Mesothelial cell of epicardium (in vitro differentiated cells): ENCODE measurements around the gene CENPL. TPM values are rescaled to one million over a fixed set of nuclear protein-coding genes. Genes with fewer than 3 reads are reported as not detected.
"Not testable (repeated sequence)": the region's sequence is repeated elsewhere in the genome, so short reads cannot be mapped to it uniquely, and the experiment has no call there.

Experiments used
- DNase-seq, 2 experiments: peaks; one replicate each; pipeline ENCODE4 v3.0.0; 2021; ENCODE audit warnings: low spot score in 2 of 2; ENCODE audit not compliant: unreplicated experiment in 2 of 2
- H3K27ac Mint-ChIP-seq: 2 replicates; pipeline ENCODE4 v1.8.0; 2021; ENCODE audit warnings: mixed read lengths
- H3K27me3 Mint-ChIP-seq: 2 replicates; pipeline ENCODE4 v1.8.0; 2021; ENCODE audit warnings: low read depth, mixed read lengths
- H3K36me3 Mint-ChIP-seq: 2 replicates; pipeline ENCODE4 v1.8.0; 2021; ENCODE audit warnings: mixed read lengths
- H3K4me1 Mint-ChIP-seq: 2 replicates; pipeline ENCODE4 v1.8.0; 2021; ENCODE audit warnings: mixed read lengths
- H3K4me3 Mint-ChIP-seq: 2 replicates; pipeline ENCODE4 v1.8.0; 2021; ENCODE audit warnings: mild to moderate bottlenecking, moderate library complexity, mixed read lengths
- H3K9me3 Mint-ChIP-seq: 2 replicates; pipeline ENCODE4 v1.8.0; 2021; ENCODE audit warnings: mixed read lengths
- total RNA-seq: library from RNA; stranded (reverse); gene quantifications from 3 replicates; pipeline ENCODE4 v1.2.1, GENCODE V29; 2021
- TF ChIP-seq, protein P1 (sequence below): fragments of 200-600 bp; sonication (generic); IDR thresholded peaks from one replicate; pipeline ENCODE4 v1.5.0; 2021; ENCODE audit warnings: antibody characterized with exemption; ENCODE audit not compliant: unreplicated experiment

The CENPL gene
- total RNA-seq, 1 donor from 2014 or later = 12.0 TPM

DNA sequence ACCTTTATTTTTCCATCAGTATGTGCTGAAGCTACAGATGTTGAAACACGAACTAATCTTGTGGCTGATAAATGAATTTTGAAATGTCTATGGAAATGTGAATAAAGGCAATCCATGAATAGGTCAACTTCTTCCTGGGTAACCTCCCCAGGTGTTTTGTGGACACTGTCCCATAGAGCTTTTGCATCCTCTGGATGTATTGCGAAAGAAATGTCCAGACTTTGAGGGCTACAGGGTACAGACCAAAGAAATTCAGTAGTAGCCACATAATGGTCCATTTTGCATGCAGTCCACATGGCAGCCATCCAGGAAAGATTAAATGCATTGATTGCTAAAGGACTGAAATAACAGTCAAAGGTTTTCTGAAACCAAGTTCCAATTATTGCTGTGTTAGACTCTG, 21.7 kb downstream of the CENPL start:
- DNase-seq = no peak
- Mint-ChIP-seq H3K36me3 (peaks cover 9% of the 10 kb centered on the region), H3K9me3 (no peaks in the 10 kb centered on the region), H3K27me3 (no peaks in the 10 kb centered on the region), H3K4me1 (no peaks in the 10 kb centered on the region), H3K4me3 (no peak overlapping the region), H3K27ac (no peak overlapping the region)
- TF ChIP-seq, protein P1, sequence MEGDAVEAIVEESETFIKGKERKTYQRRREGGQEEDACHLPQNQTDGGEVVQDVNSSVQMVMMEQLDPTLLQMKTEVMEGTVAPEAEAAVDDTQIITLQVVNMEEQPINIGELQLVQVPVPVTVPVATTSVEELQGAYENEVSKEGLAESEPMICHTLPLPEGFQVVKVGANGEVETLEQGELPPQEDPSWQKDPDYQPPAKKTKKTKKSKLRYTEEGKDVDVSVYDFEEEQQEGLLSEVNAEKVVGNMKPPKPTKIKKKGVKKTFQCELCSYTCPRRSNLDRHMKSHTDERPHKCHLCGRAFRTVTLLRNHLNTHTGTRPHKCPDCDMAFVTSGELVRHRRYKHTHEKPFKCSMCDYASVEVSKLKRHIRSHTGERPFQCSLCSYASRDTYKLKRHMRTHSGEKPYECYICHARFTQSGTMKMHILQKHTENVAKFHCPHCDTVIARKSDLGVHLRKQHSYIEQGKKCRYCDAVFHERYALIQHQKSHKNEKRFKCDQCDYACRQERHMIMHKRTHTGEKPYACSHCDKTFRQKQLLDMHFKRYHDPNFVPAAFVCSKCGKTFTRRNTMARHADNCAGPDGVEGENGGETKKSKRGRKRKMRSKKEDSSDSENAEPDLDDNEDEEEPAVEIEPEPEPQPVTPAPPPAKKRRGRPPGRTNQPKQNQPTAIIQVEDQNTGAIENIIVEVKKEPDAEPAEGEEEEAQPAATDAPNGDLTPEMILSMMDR = no peak

DNA sequence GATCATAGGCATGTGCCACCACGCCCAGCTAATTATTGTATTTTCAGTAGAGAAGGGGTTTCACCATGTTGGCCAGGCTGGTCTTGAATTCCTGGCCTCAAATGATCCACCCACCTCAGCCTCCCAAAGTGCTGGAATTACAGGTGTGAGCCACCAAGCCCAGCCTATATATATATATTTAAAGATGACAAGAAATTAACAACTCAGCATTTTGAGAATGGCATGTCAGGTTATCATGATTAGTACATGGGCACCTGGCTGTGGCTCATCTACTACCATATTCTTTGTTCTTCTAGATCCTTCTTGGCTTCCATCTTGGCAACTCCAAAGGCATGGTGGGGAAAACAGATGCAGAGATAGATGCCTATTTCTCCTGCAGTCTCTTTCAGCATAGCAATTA, 24.7 kb downstream of the CENPL start:
- H3K27ac Mint-ChIP-seq, H3K9me3 Mint-ChIP-seq, H3K4me1 Mint-ChIP-seq, DNase-seq, H3K36me3 Mint-ChIP-seq, H3K27me3 Mint-ChIP-seq, H3K4me3 Mint-ChIP-seq: not testable (repeated sequence)

DNA sequence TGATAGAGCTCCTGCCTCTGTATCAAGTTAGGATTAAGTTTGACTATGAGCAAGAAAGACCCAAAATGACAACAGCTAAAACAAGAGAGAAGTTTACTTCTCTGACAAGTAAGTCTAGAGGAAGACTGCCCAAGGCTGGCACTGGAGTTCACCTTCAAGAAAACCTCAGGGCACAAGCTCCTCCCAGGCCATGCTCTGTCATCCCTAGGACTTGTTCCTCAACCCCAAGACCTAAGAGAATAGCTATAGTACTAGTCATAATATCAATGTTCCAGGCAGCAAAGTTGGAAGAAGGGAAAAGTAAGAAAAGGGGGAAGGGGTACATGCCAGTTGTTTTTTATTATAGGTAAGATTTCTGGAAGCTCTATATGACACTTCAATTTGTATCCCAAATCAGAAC, 26.6 kb downstream of the CENPL start:
- Mint-ChIP-seq H3K36me3 (peaks cover 15% of the 10 kb centered on the region), H3K4me3 (no peak overlapping the region), H3K9me3 (peaks cover 10% of the 10 kb centered on the region), H3K4me1 (no peaks in the 10 kb centered on the region), H3K27ac (no peak overlapping the region), H3K27me3 (no peaks in the 10 kb centered on the region)
- TF ChIP-seq, protein P1 = no peak
- no peak for DNase-seq

DNA sequence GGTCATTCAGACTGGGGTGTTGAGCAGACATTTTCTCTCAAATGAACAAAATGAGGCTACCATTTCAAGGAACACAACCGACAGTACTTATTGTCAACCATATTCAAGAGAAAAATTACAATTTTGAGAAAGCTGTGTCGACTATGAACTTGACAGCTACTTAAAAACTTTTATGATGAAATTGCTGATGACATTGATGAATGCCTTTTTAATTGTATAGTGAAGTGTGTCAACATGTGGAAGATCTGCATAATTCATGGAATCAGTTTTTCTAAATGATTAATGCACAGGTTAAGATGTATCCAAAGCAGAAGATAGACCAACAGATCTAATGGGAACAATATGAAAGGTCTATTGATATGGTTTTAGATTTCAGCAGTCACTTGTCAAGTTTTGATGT, 34.8 kb downstream of the CENPL start:
- TF ChIP-seq, protein P1 = no peak
- Mint-ChIP-seq H3K27ac (no peak overlapping the region), H3K27me3 (no peaks in the 10 kb centered on the region), H3K4me1 (peaks cover 4% of the 10 kb centered on the region), H3K36me3 (peaks cover 18% of the 10 kb centered on the region), H3K9me3 (peaks cover 5% of the 10 kb centered on the region), H3K4me3 (no peak overlapping the region)
- no peak for DNase-seq

DNA sequence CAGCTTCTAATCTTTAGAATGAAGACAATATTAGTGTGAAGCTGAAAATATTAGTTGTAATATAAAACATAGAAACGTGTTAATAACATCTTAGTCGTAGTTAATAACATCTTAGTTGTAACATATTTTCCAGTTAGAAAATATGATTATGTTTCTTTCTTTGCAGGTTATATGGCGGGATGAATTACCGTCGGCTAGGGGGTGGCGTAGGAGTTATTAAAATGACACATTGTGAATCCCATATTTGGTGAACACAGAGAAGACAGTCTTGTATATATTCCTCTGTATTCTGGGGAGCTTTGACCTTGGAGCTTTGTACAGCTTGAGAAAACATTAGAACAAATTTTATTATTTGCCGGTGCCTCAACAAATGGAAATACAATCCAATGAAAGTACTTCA, 39.7 kb downstream of the CENPL start:
- H3K36me3 Mint-ChIP-seq = peaks cover 21% of the 10 kb centered on the region
- no peaks in the 10 kb centered on the region for H3K9me3 Mint-ChIP-seq
- H3K27me3 Mint-ChIP-seq = no peaks in the 10 kb centered on the region
- H3K4me3 Mint-ChIP-seq = no peak overlapping the region
- H3K27ac Mint-ChIP-seq = no peak overlapping the region
- no peaks in the 10 kb centered on the region for H3K4me1 Mint-ChIP-seq
- TF ChIP-seq, protein P1 = no peak
- no peak for DNase-seq

DNA sequence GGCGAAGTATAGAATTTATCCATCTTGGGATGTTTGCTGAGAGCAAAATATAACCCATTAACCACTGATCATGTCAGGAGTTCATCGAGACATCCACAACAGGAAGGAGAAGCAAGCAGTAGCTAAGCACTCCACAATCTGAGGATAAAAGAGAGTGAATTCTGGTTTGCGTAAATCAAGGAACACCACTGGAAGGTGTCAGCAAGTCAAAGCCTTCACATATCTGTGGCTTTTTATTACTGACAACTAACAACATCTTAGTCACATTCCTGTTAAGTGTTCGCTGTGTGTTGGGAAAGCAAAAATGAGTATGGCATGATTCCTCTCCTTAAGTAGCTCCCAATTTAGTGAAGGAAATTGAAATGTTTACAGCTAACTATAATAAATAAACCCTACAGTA, 44.7 kb downstream of the CENPL start:
- no peak for DNase-seq
- Mint-ChIP-seq H3K4me1 (no peaks in the 10 kb centered on the region), H3K36me3 (peaks cover 51% of the 10 kb centered on the region), H3K9me3 (peaks cover 16% of the 10 kb centered on the region), H3K4me3 (no peak overlapping the region), H3K27ac (no peak overlapping the region), H3K27me3 (no peaks in the 10 kb centered on the region)
- TF ChIP-seq, protein P1 = no peak
